ENCODE data around the gene UHRF1.
"Not testable (repeated sequence)": the region's sequence is repeated elsewhere in the genome, so short reads cannot be mapped to it uniquely, and the experiment has no call there.

Gene UHRF1

GRCh38 chr19:4909156-4909896 is at the start of gene UHRF1:
TSS of gene UHRF1 (plus strand) at chr19:4909501. CDS start at chr19:4910886, 1,385 bp downstream.
- no peak for DNase-seq

- DNase-seq = no peak
Observed at GRCh38 chr19:4859697-4860096, 49.6 kb upstream of the UHRF1 start.

GRCh38 chr19:4861147-4861546 is 48.2 kb upstream of the UHRF1 start:
- no peak for DNase-seq

GRCh38 chr19:4866595-4867424 is 42.5 kb upstream of the UHRF1 start:
- DNase-seq = peak; percentile 63

GRCh38 chr19:4867534-4868285 is 41.6 kb upstream of the UHRF1 start, which contains the start of gene PLIN3:
TSS of gene PLIN3 (minus strand) at chr19:4867667. CDS start at chr19:4861394, 6,273 bp downstream.
- peak; percentile 92 for DNase-seq

GRCh38 chr19:4868286-4868834 is 40.9 kb upstream of the UHRF1 start:
- no peak for DNase-seq

- no peak for DNase-seq
Observed at GRCh38 chr19:4870025-4870700, 39.1 kb upstream of the UHRF1 start.

GRCh38 chr19:4871711-4872110 is 37.6 kb upstream of the UHRF1 start:
- no peak for DNase-seq

GRCh38 chr19:4873930-4874329 is 35.4 kb upstream of the UHRF1 start:
- DNase-seq = no peak

- DNase-seq = no peak
Observed at GRCh38 chr19:4877753-4878490, 31.4 kb upstream of the UHRF1 start.

- DNase-seq = no peak
Observed at GRCh38 chr19:4878491-4878968, 30.8 kb upstream of the UHRF1 start.

- no peak for DNase-seq
Observed at GRCh38 chr19:4879041-4879440, 30.3 kb upstream of the UHRF1 start.

GRCh38 chr19:4882874-4883273 is 26.4 kb upstream of the UHRF1 start:
- DNase-seq = not testable (repeated sequence)

GRCh38 chr19:4884993-4885392 is 24.3 kb upstream of the UHRF1 start:
- not testable (repeated sequence) for DNase-seq

- not testable (repeated sequence) for DNase-seq
Observed at GRCh38 chr19:4887803-4888202, 21.5 kb upstream of the UHRF1 start.

- no peak for DNase-seq
Observed at GRCh38 chr19:4889034-4889815, 20.1 kb upstream of the UHRF1 start.

- no peak for DNase-seq
Observed at GRCh38 chr19:4891066-4891465, 18.2 kb upstream of the UHRF1 start.

GRCh38 chr19:4892962-4893361 is 16.3 kb upstream of the UHRF1 start:
- DNase-seq = not testable (repeated sequence)

- no peak for DNase-seq
Observed at GRCh38 chr19:4896372-4896771, 12.9 kb upstream of the UHRF1 start.

GRCh38 chr19:4897146-4897545 is 12.2 kb upstream of the UHRF1 start:
- DNase-seq = no peak

- not testable (repeated sequence) for DNase-seq
Observed at GRCh38 chr19:4900879-4901278, 8.4 kb upstream of the UHRF1 start.

Data from CD4-positive, alpha-beta T cell treated with Interleukin-21 for 1 hour (primary cell).